HG02884 (cell line): ENCODE measurements around the gene CTNNA2.

ENCODE experiments used
- ATAC-seq: cut with Tn5 transposase; IDR thresholded peaks from one replicate; pipeline ENCODE4 v1.9.1; 2021; ENCODE audit warnings: mild to moderate bottlenecking, moderate library complexity; ENCODE audit not compliant: unreplicated experiment

The CTNNA2 gene

DNA sequence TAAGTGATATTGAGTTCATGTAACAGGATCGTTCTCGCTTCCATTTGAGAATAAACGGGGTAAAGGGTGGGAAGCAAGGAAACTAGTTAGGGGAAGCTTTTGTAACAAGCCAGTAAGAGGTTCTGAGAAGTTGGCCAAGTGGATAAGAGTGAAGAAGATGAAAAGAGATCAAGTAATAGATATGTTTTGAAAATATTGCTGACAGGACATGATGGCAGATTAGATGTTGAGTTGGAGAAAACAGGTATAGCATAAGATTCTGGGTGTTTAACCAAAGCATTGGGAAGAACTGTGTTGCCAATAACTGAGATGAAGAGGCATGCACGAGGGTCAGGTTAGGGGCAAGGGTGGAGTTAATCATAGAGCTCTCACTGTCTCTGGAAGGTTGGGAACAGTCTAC is 1121.7 kb downstream of the CTNNA2 start:
- ATAC-seq = no peak

DNA sequence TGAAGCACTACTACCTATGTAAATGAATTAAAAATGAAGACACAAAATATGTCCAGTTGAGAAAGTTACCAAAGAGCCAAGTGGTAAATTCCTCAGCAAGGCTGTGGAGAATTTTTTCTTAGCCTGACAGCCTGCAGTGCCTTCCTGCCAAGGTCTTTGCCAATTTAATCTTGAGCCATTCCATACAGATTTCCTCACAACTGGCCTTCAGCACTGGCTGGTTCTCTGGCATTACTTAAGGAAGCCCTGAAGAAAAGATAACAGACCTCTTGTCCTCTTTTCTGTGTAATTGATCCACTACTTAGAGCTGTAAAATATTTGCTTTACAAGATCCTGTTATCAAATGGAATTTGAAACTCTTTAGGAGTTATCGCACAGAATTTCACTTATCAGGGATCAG is 1125.9 kb downstream of the CTNNA2 start:
- no peak for ATAC-seq

DNA sequence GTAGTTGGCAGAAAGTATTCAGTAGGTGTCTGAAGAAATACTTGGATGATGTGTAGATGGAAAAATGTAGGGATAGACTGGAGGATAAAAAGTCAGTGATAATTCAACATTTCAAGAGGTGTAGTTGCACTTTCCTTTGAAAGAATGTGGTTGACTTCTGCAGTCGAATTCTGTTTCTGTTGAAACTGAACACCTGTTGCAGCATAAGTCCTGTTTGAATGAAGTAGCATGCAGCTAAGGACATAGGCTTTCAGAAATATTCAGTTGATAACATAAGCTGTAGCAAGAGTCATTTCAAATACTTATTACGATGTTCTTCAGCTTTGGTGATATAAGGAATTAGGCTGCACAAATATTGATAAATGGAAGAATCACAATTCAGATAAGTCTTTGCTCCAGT is 1129.6 kb downstream of the CTNNA2 start:
- ATAC-seq = no peak

DNA sequence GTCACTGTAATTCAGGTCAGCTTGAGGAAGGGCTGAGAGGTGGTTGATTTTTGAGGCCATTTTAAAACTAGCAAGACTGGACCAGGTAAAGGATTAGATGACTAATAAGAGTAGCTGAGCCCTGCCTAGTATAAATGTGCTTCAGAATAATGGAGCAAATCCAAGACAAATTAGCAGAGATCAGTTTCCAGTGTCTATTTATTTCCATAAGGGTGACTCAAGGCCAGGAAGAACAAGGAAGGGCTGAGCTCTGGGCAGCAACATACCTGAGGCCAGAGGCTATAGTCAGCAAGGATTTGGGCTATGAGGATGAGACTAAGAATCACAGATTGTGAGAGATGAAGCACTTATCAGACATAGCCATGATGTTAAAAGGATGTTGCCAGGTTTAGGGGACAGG is 1130.7 kb downstream of the CTNNA2 start:
- ATAC-seq = no peak

DNA sequence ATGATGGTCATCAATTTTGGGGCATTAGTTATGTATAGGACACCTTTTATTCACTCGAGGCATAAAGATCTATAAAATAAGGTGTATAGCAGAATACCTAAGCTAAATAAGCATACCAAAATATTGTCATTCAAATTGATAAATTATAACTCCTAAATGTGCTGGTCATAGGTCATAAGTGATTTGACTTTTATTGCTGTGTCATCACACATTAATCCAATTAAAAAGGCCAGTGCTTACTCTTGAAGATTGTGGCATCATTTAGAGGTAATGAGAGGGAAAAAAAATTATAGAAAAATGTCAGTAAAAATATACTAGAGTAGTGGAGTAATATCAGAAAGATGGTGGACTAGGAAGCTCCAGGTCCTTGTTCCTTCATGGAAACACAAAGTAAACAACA is 1138.6 kb downstream of the CTNNA2 start:
- no peak for ATAC-seq

DNA sequence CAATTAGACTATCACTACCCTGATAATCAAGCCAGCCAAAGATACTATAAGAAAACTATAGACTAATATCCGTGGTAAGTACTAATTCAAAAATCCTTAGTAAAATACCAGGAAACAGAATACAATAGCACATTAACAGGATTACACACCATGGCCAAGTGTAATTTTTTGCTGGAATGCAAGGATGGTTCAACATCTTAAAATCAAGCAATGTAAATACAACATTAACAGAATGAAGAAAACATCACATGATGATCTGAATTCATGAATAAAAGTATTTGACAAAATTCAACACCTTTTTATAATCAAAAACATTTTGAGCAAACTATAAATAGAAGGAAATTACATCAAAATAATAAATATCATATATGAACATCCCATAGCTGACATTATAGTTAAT is 1142.4 kb downstream of the CTNNA2 start:
- ATAC-seq = no peak

DNA sequence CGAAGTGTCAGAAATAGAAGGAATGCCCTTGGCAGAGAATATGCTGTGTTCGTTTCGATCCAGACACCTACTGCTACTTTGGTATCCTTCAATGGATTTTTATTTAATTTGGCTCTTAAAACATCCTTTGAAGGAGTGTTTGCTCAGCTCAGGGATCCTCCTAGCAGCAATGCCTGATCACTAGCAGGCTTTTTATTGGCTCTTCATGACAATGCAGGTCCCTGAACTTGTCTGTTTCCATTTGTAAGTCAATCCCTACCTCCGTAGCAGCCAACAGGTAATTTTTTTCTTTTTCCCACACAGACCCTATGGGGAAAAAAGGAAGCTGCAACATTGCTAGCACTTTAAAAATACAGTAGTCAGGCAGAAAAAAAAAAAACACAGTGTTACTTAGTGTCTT is 1157.9 kb downstream of the CTNNA2 start:
- ATAC-seq = no peak

DNA sequence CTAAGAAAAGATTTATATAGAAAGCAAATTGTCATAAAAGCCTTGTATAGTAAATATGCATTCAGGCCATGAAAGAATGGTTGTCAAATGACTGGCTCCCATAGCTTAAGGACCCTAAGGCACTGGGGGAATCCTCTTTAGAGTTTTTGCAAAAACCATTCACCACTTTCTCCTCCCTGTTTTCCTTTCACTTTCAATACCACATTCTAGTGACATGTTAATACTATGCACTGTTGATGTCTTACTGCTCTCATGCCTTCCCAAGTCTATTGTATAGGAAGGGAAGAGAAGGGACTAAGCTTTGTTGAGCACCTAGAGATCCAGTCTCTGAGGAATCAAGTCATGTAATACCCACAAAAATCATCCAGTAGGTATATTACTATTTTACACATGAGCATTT is 1174.7 kb downstream of the CTNNA2 start:
- ATAC-seq = no peak

DNA sequence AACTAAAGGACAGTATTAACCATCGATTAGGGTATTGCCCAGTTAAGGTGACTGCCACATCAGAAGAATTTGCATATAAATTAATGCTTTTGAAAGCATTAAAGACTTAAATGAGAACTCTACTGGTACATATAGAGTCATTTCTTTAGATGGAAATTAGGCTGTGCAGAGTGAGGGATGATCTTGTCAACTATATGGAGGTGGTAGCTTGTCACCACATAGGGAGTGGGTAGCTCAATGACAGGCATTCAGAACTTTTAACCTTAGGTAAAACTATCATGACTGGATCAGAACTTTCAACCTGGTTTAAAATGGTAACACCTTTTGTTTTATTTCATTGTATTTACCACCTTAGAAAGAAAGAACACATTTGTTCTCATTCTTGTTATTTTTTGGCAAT is 1176.3 kb downstream of the CTNNA2 start:
- ATAC-seq = no peak
